MM.1S (cell line): ENCODE results near the gene GNPTAB.
A peak's percentile ranks its signal among the peaks of the same experiment; 100 is the strongest.

Source experiments
- DNase-seq: peaks from one replicate; pipeline ENCODE4 v3.0.0-alpha.2; 2015
- H2AFZ ChIP-seq: fragments of 300-600 bp; sonication (generic); 2 replicates; pipeline ENCODE4 v1.6.0; 2016; ENCODE audit warnings: antibody characterized with exemption, low read length
- H3F3A ChIP-seq: fragments of 300-600 bp; sonication (generic); 2 replicates; pipeline ENCODE4 v1.6.1; 2016; ENCODE audit warnings: mild to moderate bottlenecking, antibody characterized with exemption, low read length, moderate library complexity, mixed read lengths; ENCODE audit not compliant: insufficient read depth
- H3K27ac ChIP-seq: fragments of 300-600 bp; sonication (generic); 2 replicates; pipeline ENCODE4 v1.5.1; 2016; ENCODE audit warnings: mild to moderate bottlenecking, low read length
- H3K27me3 ChIP-seq: fragments of 300-600 bp; sonication (generic); replicated peaks from 2 replicates; pipeline ENCODE4 v1.6.0; 2016; ENCODE audit warnings: low read length; ENCODE audit not compliant: insufficient read depth
- H3K36me3 ChIP-seq: fragments of 300-600 bp; sonication (generic); replicated peaks from 2 replicates; pipeline ENCODE4 v1.6.1; 2016; ENCODE audit warnings: mild to moderate bottlenecking, low read length, mixed read lengths; ENCODE audit not compliant: insufficient read depth
- H3K4me1 ChIP-seq: fragments of 300-600 bp; sonication (generic); 2 replicates; pipeline ENCODE4 v1.6.1; 2016; ENCODE audit warnings: low read length, mixed read lengths
- H3K4me2 ChIP-seq: fragments of 300-600 bp; sonication (generic); 2 replicates; pipeline ENCODE4 v1.6.0; 2016; ENCODE audit warnings: low read depth, low read length
- H3K4me3 ChIP-seq: fragments of 300-600 bp; sonication (generic); 2 replicates; pipeline ENCODE4 v1.5.1; 2016; ENCODE audit warnings: low read length, mixed read lengths
- H3K79me2 ChIP-seq: fragments of 300-600 bp; sonication (generic); 2 replicates; pipeline ENCODE4 v1.6.1; 2016; ENCODE audit warnings: mixed run types, low read length, mixed read lengths
- H3K9ac ChIP-seq: fragments of 300-600 bp; sonication (generic); 2 replicates; pipeline ENCODE4 v1.6.1; 2016; ENCODE audit warnings: low read length, mixed read lengths
- H3K9me2 ChIP-seq: fragments of 300-600 bp; sonication (generic); replicated peaks from 2 replicates; pipeline ENCODE4 v1.6.1; 2016; ENCODE audit warnings: mild to moderate bottlenecking, low read length, mixed read lengths; ENCODE audit not compliant: insufficient read depth
- H3K9me3 ChIP-seq: fragments of 300-600 bp; sonication (generic); replicated peaks from 2 replicates; pipeline ENCODE4 v1.6.1; 2016; ENCODE audit warnings: mild to moderate bottlenecking, low read length, mixed read lengths; ENCODE audit not compliant: insufficient read depth
- H4K20me1 ChIP-seq: fragments of 300-600 bp; sonication (generic); 2 replicates; pipeline ENCODE4 v1.6.1; 2016; ENCODE audit warnings: mild to moderate bottlenecking, low read length, moderate library complexity, mixed read lengths; ENCODE audit not compliant: insufficient read depth
- CTCF ChIP-seq: fragments of 300-600 bp; sonication (generic); IDR thresholded peaks from 2 replicates; pipeline ENCODE4 v1.5.1; 2016; ENCODE audit warnings: antibody characterized with exemption, low read length, mixed read lengths
- EZH2 ChIP-seq: fragments of 300-600 bp; sonication (generic); optimal IDR thresholded peaks from 2 replicates; pipeline ENCODE3; 2017; ENCODE audit warnings: low read depth, mild to moderate bottlenecking, antibody characterized with exemption, low read length, mixed read lengths
- EZH2phosphoT487 ChIP-seq: fragments of 300-600 bp; sonication (generic); IDR thresholded peaks from 2 replicates; pipeline ENCODE4 v1.6.1; 2018; ENCODE audit warnings: antibody characterized with exemption, low read length

GNPTAB gene

GRCh38 chr12:101829639-101830366 is 956 bp downstream of the GNPTAB start:
- Histone ChIP-seq H4K20me1 (no peaks in the 10 kb centered on the region; the same call in 1 of the 2 replicates), H3K4me1 (peaks cover 43% of the 10 kb centered on the region), H2AFZ (peak overlapping the region; percentile 64; the same call in 1 of the 2 replicates), H3K4me2 (peak overlapping the region; percentile 35), H3K9me2 (no peaks in the 10 kb centered on the region), H3K4me3 (peak overlapping the region; percentile 97), H3K9ac (peak overlapping the region; percentile 98), H3K9me3 (no peaks in the 10 kb centered on the region), H3K27me3 (no peaks in the 10 kb centered on the region), H3K36me3 (no peaks in the 10 kb centered on the region; the same call in 1 of the 2 replicates), H3F3A (peaks cover 22% of the 10 kb centered on the region), H3K79me2 (peaks cover 57% of the 10 kb centered on the region), H3K27ac (peak overlapping the region; percentile 92)
- no peak for TF ChIP-seq EZH2phosphoT487
- no peak for TF ChIP-seq CTCF
- no peak for TF ChIP-seq EZH2
- peak; percentile 54 for DNase-seq

- peak; percentile 82 for DNase-seq
- no peak overlapping the region for H2AFZ ChIP-seq
- H3K9ac ChIP-seq: peak overlapping the region; percentile 98; the same call in 1 of the 2 replicates
- TF ChIP-seq CTCF: no peak
- no peak for TF ChIP-seq EZH2phosphoT487
- TF ChIP-seq EZH2: no peak
- peak overlapping the region; percentile 97 for H3K4me3 ChIP-seq
- no peaks in the 10 kb centered on the region; the same call in 1 of the 2 replicates for H3K36me3 ChIP-seq
- no peaks in the 10 kb centered on the region for H3K9me3 ChIP-seq
- peaks cover 51% of the 10 kb centered on the region for H3K4me1 ChIP-seq
- H3K27ac ChIP-seq: peak overlapping the region; percentile 92; the same call in 1 of the 2 replicates
- H3K27me3 ChIP-seq: no peaks in the 10 kb centered on the region
- peaks cover 67% of the 10 kb centered on the region for H3K79me2 ChIP-seq
- no peaks in the 10 kb centered on the region for H3K9me2 ChIP-seq
- peaks cover 28% of the 10 kb centered on the region for H3F3A ChIP-seq
- H3K4me2 ChIP-seq: peak overlapping the region; percentile 35
- H4K20me1 ChIP-seq: no peaks in the 10 kb centered on the region; the same call in 1 of the 2 replicates
Observed at GRCh38 chr12:101828463-101829196, 2.1 kb downstream of the GNPTAB start.

- Histone ChIP-seq H3K9me3 (no peaks in the 10 kb centered on the region), H3K27me3 (no peaks in the 10 kb centered on the region), H3K4me2 (peak overlapping the region; percentile 17; the same call in 1 of the 2 replicates), H3K79me2 (peaks cover 85% of the 10 kb centered on the region), H3K9me2 (no peaks in the 10 kb centered on the region), H3K36me3 (no peaks in the 10 kb centered on the region; the same call in 1 of the 2 replicates), H3K4me3 (no peak overlapping the region), H3F3A (peaks cover 30% of the 10 kb centered on the region), H4K20me1 (no peaks in the 10 kb centered on the region; the same call in 1 of the 2 replicates), H3K27ac (no peak overlapping the region; the same call in 1 of the 2 replicates), H3K4me1 (peaks cover 63% of the 10 kb centered on the region), H2AFZ (no peak overlapping the region), H3K9ac (no peak overlapping the region; the same call in 1 of the 2 replicates)
- TF ChIP-seq EZH2: no peak
- TF ChIP-seq CTCF: no peak
- no peak for TF ChIP-seq EZH2phosphoT487
- no peak for DNase-seq
Observed at GRCh38 chr12:101826766-101827368, 3.9 kb downstream of the GNPTAB start.
